ENCODE data around the gene ARMC3.

GRCh38 chr10:22895252-22895651, 32.6 kb upstream of the ARMC3 start:
- no peak for TF ChIP-seq EZH2 (IDR thresholded peaks at IDR 0.05; ENCODE audit: borderline replicate concordance, low read depth, low read length, poor library complexity, severe bottlenecking)
- TF ChIP-seq CTCF (conservative IDR thresholded peaks at IDR 0.05; ENCODE audit: low read depth, low read length) = no peak

All from A673 (cell line).